22Rv1 (cell line): Measurements from ENCODE around the gene CLSTN3.

Experiments used
- H3K27ac ChIP-seq: fragments of 450-650 bp; 2 replicates; pipeline ENCODE4 v1.5.1; 2017
- CTCF ChIP-seq: fragments of 450-650 bp; IDR thresholded peaks from 2 replicates; pipeline ENCODE4 v1.5.1; 2017; ENCODE audit warnings: mild to moderate bottlenecking
- ZFX ChIP-seq: fragments of 450-650 bp; IDR thresholded peaks from 2 replicates; pipeline ENCODE4 v1.6.1; 2017; ENCODE audit warnings: antibody characterized with exemption, borderline replicate concordance

Gene CLSTN3

DNA sequence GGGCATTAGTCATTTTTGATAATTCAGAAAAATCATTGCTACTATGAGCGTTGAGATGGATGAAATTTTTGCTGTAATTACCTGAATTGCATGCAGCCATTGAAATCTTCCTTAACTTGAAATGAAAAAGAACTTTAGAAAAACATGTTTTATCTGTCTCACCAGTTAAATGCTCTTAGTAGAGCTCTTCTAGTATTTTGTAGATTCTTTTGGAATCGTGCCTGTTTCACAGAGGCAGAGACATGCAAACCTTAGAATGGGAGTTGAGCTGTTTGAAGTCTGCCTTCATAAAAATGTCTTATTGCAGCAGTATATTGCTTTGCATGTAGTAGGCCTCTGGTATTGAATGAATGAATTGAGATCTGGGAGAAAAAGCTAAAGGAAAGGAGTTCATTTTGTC, 63.5 kb downstream of the CLSTN3 start:
- TF ChIP-seq CTCF (no peak), ZFX (no peak)
- no peak overlapping the region for H3K27ac ChIP-seq

- peak overlapping the region; percentile 24; the same call in 1 of the 2 replicates for H3K27ac ChIP-seq
- TF ChIP-seq ZFX (no peak), CTCF (no peak)
Measured at GRCh38 chr12:7197841-7198240, 67.7 kb downstream of the CLSTN3 start.

GRCh38 chr12:7203109-7203508, 72.9 kb downstream of the CLSTN3 start:
- TF ChIP-seq ZFX, result no peak
- no peak for TF ChIP-seq CTCF
- H3K27ac ChIP-seq, result no peak overlapping the region

- H3K27ac ChIP-seq, result no peak overlapping the region
- TF ChIP-seq ZFX, result no peak
- no peak for TF ChIP-seq CTCF
Measured at GRCh38 chr12:7205091-7205490, 74.9 kb downstream of the CLSTN3 start.

DNA sequence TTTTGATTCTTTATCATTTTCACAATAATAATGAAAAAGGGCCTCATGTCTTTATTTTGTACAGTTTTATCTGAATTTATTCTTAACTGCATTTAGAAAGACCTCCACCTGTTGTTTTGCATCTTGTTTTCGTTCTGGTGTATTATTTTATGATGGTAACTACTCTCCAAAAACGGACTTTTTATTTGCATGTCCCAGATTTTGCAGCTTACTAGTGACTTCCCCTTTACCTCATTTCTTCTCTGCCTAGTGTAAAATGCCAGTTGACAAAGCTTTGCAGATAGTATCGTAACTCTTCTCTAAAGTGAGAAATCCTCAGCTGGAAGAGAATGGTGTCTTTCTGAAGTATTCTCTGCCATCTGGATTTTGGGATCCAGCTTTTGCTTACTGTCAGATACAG, 76.5 kb downstream of the CLSTN3 start:
- TF ChIP-seq CTCF (no peak), ZFX (no peak)

DNA sequence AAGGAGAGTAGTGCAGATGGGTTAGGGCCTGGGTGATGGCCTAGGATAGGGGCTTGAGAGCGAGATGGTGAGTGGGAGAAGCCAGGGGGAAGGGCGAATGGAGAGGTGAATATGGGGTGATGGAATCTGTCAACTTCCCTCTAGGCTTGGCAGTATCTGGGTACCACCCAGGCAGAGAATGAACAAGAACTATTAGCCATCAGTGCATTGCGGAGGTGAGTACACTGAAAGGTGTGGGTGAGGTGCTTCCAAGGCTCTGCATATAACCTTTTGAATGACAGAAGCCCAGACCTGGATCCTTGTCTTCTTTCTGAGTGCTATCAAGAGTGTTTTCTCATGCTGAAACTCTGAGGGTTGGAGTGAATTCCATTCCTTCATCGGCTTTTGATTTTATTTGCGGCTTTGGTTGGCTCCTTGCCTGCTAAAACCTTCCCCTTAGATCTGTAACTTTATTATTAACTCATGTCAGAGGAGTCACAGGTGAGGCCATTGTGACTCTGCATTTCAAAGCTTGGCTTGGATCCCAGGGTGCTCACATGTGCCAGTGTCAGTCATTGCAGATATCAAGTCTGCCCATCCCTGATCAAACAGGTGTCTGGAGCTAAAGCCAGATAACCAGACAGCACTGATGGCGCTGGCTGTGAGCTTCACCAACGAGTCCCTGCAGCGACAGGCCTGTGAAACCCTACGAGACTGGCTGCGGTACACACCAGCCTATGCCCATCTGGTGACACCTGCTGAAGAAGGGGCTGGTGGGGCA, 77.9 kb downstream of the CLSTN3 start:
- H3K27ac ChIP-seq, result no peak overlapping the region
- TF ChIP-seq CTCF, result no peak
- TF ChIP-seq ZFX, result no peak

More for the DNA sequence above, 76.5 kb downstream of the CLSTN3 start:
- H3K27ac ChIP-seq, result no peak overlapping the region
